Coronary artery (tissue), 2 donors: ENCODE measurements around the gene LRRC4.

Source experiments
- DNase-seq: peaks from one replicate; pipeline ENCODE4 v3.0.0-alpha.2; 2017; ENCODE audit warnings: low spot score
- H3K27ac ChIP-seq, 2 donors: fragments of 200-600 bp; sonication (generic); one replicate each; pipeline ENCODE4 v1.5.1; 2016 to 2019
- H3K4me3 ChIP-seq: fragments of 200-600 bp; sonication (generic); 2 replicates; pipeline ENCODE4 v1.5.1; 2016; ENCODE audit warnings: mild to moderate bottlenecking, moderate library complexity
- CTCF ChIP-seq: fragments of 200-600 bp; sonication (generic); IDR thresholded peaks from one replicate; pipeline ENCODE4 v1.5.1; 2019; ENCODE audit warnings: antibody characterized with exemption

The LRRC4 gene

DNA sequence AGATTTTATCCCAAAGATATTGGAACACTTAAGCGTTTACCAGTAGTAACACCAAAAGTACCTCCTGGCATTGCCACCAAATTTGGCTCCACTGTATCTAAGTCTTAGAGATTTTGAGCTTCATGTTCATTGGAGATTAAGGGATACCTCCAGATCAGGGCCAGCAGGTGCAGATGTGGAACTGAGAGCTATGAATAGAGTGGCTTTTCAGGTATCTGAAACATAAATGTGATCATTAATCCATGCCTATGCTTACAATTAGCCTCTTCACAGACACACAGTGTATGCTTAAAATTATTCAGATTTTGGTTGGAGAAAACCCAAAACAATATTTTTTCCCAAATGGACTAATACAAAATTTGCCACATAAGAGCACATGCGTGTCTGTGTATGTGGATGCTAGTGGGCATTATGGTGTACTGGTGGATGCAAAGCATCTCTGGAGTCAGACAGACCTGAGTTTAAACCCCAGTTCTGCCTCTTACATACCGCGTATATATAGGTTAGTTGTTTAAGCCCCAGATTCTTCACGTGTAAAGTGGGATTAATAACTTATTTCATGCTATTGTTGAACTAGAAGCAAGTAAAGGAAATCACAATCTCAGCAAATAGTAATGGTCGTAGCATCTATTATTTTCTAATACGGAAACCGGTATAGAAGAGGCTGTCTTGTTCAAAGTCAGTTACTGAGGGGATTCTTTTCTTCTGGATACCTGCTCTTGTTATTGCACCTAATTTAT, 6.8 kb upstream of the LRRC4 start:
- DNase-seq: no peak
- TF ChIP-seq CTCF: no peak
- Histone ChIP-seq H3K4me3 (no peak overlapping the region), H3K27ac (no peak overlapping the region)

DNA sequence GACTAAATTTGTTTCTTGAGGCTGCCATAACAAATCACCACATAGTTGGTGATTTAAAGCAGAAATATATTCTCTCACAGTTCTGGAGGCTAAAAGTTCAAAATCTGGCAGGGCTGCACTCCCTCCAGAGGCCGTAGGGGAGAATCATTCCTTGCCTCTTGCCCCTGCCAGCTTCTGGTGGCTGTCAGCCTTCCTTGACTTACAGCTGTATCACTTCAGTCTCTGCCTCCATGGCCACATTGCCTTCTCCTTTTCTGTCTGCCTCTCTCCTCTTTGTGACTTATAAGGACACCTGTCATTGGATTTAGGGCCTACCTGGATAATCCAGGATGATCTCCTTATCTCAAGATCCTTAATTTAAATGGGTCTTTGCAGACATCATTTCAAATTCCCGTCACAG, 5.8 kb upstream of the LRRC4 start:
- H3K27ac ChIP-seq: no peak overlapping the region
- DNase-seq: no peak
- no peak for TF ChIP-seq CTCF
- H3K4me3 ChIP-seq: no peak overlapping the region

DNA sequence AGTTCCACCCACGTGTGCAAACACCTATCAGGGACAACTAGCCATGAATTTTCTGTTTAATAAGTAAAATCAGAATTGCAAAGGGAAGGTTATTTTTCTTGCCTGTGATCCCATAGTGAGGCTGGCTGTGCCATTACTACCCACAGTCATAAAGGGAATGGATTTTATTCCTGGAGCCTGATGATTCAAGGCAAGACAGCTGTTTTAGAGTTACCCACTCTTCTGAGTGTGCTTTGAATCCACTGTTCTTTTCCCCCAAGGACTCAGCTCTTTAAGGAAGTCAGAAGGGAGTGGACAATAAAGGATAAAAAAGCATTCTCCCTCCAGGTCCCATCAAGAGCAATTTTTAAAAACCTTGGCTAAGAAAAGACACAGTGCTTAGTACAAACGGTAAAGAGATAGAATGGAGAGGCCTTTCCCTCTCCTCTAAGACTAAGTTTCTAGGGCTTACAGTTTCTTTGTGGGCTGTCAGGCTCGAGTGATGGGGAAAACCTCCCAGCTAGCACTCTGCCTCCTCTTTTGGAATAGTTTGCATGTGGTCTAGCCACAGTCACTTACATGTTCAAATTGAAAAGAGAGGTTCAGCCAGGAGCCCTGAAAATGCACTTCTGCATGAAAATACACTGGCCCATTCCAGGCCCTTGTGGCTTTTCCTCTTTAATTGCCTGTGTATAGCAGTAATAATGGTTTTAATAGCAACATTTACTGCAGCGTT, 5.1 kb upstream of the LRRC4 start:
- no peak overlapping the region for H3K4me3 ChIP-seq
- DNase-seq: no peak
- no peak overlapping the region for H3K27ac ChIP-seq
- no peak for TF ChIP-seq CTCF

- DNase-seq: no peak
- Histone ChIP-seq H3K27ac (no peak overlapping the region), H3K4me3 (no peak overlapping the region)
- TF ChIP-seq CTCF: no peak
These were observed 4.5 kb upstream of the LRRC4 start for GRCh38 chr7:128035712-128036111.

DNA sequence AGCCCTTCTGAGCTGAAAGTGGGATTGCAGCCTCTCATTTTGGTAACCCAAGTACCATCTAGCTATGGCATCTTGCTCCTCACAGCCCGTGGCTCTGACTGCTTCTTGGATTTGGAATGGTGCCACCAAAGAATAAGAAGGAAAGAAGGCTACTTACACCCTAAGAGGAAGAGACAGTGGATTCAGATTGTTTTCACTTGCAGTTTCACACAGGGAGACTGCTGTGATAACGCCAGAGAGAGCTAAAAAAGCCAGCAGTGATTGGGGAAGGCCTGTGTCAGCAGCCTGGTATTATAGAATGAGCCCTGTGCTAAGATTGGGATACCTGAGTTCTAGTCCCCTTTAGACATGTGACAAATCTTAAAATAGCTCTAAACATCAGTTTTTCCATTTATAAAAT, 3.6 kb upstream of the LRRC4 start:
- no peak for TF ChIP-seq CTCF
- Histone ChIP-seq H3K27ac (no peak overlapping the region), H3K4me3 (no peak overlapping the region)
- no peak for DNase-seq

DNA sequence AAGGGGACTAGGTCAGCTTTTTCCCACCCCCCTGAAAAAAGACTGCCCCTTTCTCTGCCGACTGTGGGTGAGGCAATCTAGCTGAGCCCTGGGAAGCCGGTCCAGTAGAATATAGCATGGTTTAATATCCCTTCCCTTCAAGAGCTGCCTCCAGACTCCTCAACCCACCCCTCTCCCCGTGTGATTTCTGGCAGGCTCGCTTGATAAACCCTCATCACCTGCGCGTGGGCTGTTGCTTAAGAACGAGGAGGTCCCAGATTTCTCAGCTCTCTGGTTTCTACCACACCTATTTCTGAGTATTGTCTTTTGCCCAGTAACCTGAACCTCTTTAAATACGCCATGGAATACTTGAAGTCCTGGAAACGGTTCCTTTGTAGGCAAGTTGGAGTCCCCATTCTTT, 2.0 kb upstream of the LRRC4 start:
- DNase-seq: no peak
- Histone ChIP-seq H3K4me3 (no peak overlapping the region), H3K27ac (no peak overlapping the region)
- TF ChIP-seq CTCF: no peak
